ENCODE data around the gene NSDHL.

GRCh38 chrX:152798945-152799344 is 31.9 kb upstream of the NSDHL start:
- no peak for TF ChIP-seq CTCF (IDR thresholded peaks at IDR 0.05)
- TF ChIP-seq POLR2A (IDR thresholded peaks at IDR 0.05) = no peak
- no peak for TF ChIP-seq POLR2AphosphoS5 (IDR thresholded peaks at IDR 0.05; ENCODE audit: insufficient read depth in 1 of 2, low read depth in 1 of 2)

All from vagina (tissue), 2 donors.